Lower leg skin (tissue), 4 donors: ENCODE measurements around the gene GPR180. TPM values are rescaled to one million over a fixed set of nuclear protein-coding genes. Genes with fewer than 3 reads are reported as not detected.

Experiments used
- DNase-seq, 2 donors: peaks; one replicate each; pipeline ENCODE4 v3.0.0-alpha.2; 2019; ENCODE audit warnings: low spot score in 2 of 2
- H3K4me3 ChIP-seq: fragments of 200-600 bp; sonication (generic); 2 replicates; pipeline ENCODE4 v1.5.1; 2017; ENCODE audit warnings: mild to moderate bottlenecking, low read depth; ENCODE audit not compliant: poor library complexity, severe bottlenecking
- CTCF ChIP-seq, 3 donors: fragments of 450-650 bp; IDR thresholded peaks; one replicate each; pipeline ENCODE4 v1.5.1; 2016; ENCODE audit warnings: antibody characterized with exemption in 3 of 3, mild to moderate bottlenecking in 3 of 3, moderate library complexity in 2 of 3
- POLR2A ChIP-seq, 2 donors: fragments of 450-650 bp; IDR thresholded peaks; one replicate each; pipeline ENCODE4 v1.6.1; 2016 to 2017; ENCODE audit warnings: antibody characterized with exemption in 2 of 2, mild to moderate bottlenecking in 1 of 2, moderate library complexity in 1 of 2
- WGBS, 2 donors: methylation state at CpG; one replicate each; pipeline ENCODE4 v1.1.5; 2018; 5-methylcytosine and 5-hydroxymethylcytosine counted together
- intact Hi-C: fragments of 100-400 bp; cut with DNase I; formaldehyde crosslinking; loops from one replicate; pipeline ENCODE4 v1.15.0; 2023; ENCODE audit warnings: low total_unique reads
- total RNA-seq, 4 donors: library from RNA; depleted of rRNA; stranded (reverse); fragments of >200 nt; gene quantifications; one replicate each; pipeline ENCODE4 v1.1.0, GENCODE V29; 2016

Gene GPR180
- total RNA-seq, 4 donors from 2014 or later = 1.8 to 2.5 (median 2.2) TPM

GRCh38 chr13:94609196-94609595 is 7.5 kb downstream of the GPR180 start:
- intact Hi-C loops = no loop called here
- 95 to 99% methylated on average over 2 of the region's 2 CpGs for whole genome bisulfite sequencing, 2 donors
- TF ChIP-seq POLR2A (IDR thresholded peaks at IDR 0.05) = no peak
- no peak for TF ChIP-seq CTCF (IDR thresholded peaks at IDR 0.05)
- no peak for DNase-seq
- H3K4me3 ChIP-seq = no peak overlapping the region

- DNase-seq = no peak
- H3K4me3 ChIP-seq = no peak overlapping the region
- 90 to 94% methylated on average over 5 of the region's 5 CpGs for WGBS, 2 donors
- intact Hi-C loops = loop anchor here (10.0 kb wide), 1 partner anchor 176 kb away; no protein-coding TSS in a partner anchor
- TF ChIP-seq CTCF (IDR thresholded peaks at IDR 0.05) (no peak), POLR2A (IDR thresholded peaks at IDR 0.05) (no peak)
Measured at GRCh38 chr13:94610475-94610874, 8.8 kb downstream of the GPR180 start.

GRCh38 chr13:94612050-94612449 is 10.4 kb downstream of the GPR180 start:
- no peak for DNase-seq
- 56 to 79% methylated on average over 4 of the region's 4 CpGs for WGBS, 2 donors
- TF ChIP-seq CTCF (IDR thresholded peaks at IDR 0.05) = no peak
- H3K4me3 ChIP-seq = no peak overlapping the region
- intact Hi-C loops = loop anchor here (10.0 kb wide), 1 partner anchor 177 kb away; no protein-coding TSS in a partner anchor

- intact Hi-C loops = loop anchor here (10.0 kb wide), 1 partner anchor 178 kb away; no protein-coding TSS in a partner anchor
- no peak for TF ChIP-seq CTCF (IDR thresholded peaks at IDR 0.05)
- no peak for TF ChIP-seq POLR2A (IDR thresholded peaks at IDR 0.05)
- H3K4me3 ChIP-seq = no peak overlapping the region
- DNase-seq = no peak
Measured at GRCh38 chr13:94613051-94613450, 11.4 kb downstream of the GPR180 start.

- intact Hi-C loops = loop anchor here (5.0 to 10.0 kb wide), 2 partner anchors 183 to 1030 kb away; no protein-coding TSS in a partner anchor
- TF ChIP-seq CTCF (IDR thresholded peaks at IDR 0.05) (no peak), POLR2A (IDR thresholded peaks at IDR 0.05) (no peak)
- no peak for DNase-seq
- 61 to 66% methylated on average over 4 of the region's 4 CpGs for WGBS, 2 donors
- no peak overlapping the region for H3K4me3 ChIP-seq
Measured at GRCh38 chr13:94617389-94618000, 15.8 kb downstream of the GPR180 start.
